Endothelial cell of umbilical vein (primary cell): ENCODE data around the gene RETSAT.

Source experiments
- EZH2 ChIP-seq: IDR thresholded peaks from 2 replicates; pipeline ENCODE4 v1.6.1; 2012; ENCODE audit warnings: borderline replicate concordance, low read depth, mild to moderate bottlenecking, moderate library complexity, low read length, inconsistent platforms; ENCODE audit not compliant: severe bottlenecking
- GATA2 ChIP-seq: IDR thresholded peaks from 2 replicates; pipeline ENCODE4 v1.7.0; 2011; ENCODE audit warnings: low read depth, mild to moderate bottlenecking, moderate library complexity, mixed read lengths, low read length; ENCODE audit not compliant: insufficient read length, insufficient read depth
- POLR2A ChIP-seq: IDR thresholded peaks from 2 replicates; pipeline ENCODE4 v1.6.1; 2012; ENCODE audit warnings: low read depth, mild to moderate bottlenecking, control low read depth, low read length
- TF ChIP-seq, protein P1 (sequence below), 2 donors: IDR thresholded peaks; 1 replicate in 1 of 2; 2 replicates in 1 of 2; pipeline ENCODE4 v1.5.1; 2011; ENCODE audit warnings: low read length in 2 of 2, mild to moderate bottlenecking in 2 of 2, moderate library complexity in 2 of 2, control low read depth in 1 of 2, inconsistent platforms in 1 of 2, low read depth in 1 of 2; ENCODE audit not compliant: insufficient read depth in 1 of 2; ENCODE audit errors: extremely low read depth in 1 of 2
- TF ChIP-seq, protein P2 (sequence below): IDR thresholded peaks from 2 replicates; pipeline ENCODE4 v1.6.1; 2011; ENCODE audit not compliant: insufficient read depth, insufficient read length

DNA sequence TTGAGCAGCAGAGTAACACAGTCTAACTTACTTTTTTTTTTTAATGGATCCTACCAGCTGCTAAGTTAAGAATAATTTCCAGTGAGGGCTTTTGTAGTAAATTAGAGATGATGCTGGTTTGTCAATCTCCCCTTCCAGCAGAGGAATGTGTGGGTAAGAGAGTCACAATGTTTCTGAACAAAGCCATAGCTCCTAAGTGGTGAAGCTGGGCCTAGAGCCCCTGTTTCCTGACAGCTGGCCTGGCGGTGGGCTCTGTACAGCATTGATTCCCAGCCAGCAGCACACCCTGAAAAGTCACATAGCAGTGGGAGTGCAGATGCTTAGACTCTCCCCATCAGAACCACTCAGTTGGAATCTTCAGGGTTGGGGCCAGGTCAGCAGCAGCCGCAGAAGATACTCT, 31.4 kb upstream of the RETSAT start:
- TF ChIP-seq, protein P1, sequence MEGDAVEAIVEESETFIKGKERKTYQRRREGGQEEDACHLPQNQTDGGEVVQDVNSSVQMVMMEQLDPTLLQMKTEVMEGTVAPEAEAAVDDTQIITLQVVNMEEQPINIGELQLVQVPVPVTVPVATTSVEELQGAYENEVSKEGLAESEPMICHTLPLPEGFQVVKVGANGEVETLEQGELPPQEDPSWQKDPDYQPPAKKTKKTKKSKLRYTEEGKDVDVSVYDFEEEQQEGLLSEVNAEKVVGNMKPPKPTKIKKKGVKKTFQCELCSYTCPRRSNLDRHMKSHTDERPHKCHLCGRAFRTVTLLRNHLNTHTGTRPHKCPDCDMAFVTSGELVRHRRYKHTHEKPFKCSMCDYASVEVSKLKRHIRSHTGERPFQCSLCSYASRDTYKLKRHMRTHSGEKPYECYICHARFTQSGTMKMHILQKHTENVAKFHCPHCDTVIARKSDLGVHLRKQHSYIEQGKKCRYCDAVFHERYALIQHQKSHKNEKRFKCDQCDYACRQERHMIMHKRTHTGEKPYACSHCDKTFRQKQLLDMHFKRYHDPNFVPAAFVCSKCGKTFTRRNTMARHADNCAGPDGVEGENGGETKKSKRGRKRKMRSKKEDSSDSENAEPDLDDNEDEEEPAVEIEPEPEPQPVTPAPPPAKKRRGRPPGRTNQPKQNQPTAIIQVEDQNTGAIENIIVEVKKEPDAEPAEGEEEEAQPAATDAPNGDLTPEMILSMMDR (IDR thresholded peaks at IDR 0.05; ENCODE audit: extremely low read depth in 1 of 2, insufficient read depth in 1 of 2, low read depth in 1 of 2, low read length in 2 of 2), result no peak
- TF ChIP-seq POLR2A, result no peak
- no peak for TF ChIP-seq EZH2
- TF ChIP-seq, protein P2, sequence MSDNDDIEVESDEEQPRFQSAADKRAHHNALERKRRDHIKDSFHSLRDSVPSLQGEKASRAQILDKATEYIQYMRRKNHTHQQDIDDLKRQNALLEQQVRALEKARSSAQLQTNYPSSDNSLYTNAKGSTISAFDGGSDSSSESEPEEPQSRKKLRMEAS, result no peak
- no peak for TF ChIP-seq GATA2
